ENCODE measurements around the gene MRPL53. TPM values are rescaled to one million over a fixed set of nuclear protein-coding genes. Genes with fewer than 3 reads are reported as not detected.

The MRPL53 gene
- total RNA-seq, 1 experiment from 2014 or later, result 65.4 TPM

GRCh38 chr2:74488643-74489481, 16.4 kb upstream of the MRPL53 start:
- Histone ChIP-seq H4K20me1 (ENCODE audit: insufficient read depth) (no peaks in the 10 kb centered on the region), H2AFZ (ENCODE audit: low read depth, low read length, poor library complexity, severe bottlenecking) (no peak overlapping the region), H3K4me1 (ENCODE audit: control insufficient read depth in 1 of 2, insufficient read depth in 2 of 2, low read length in 2 of 2) (peaks cover 4 to 12% of the 10 kb centered on the region in 2 experiments; a peak in 2 of 4 replicates), H3K4me3 (replicated peaks in 1 of 2; ENCODE audit: low read depth in 1 of 2, low read length in 2 of 2) (no peak overlapping the region), H3K9ac (ENCODE audit: low read length) (no peak overlapping the region), H3K36me3 (ENCODE audit: control insufficient read depth in 1 of 2, insufficient read depth in 2 of 2, low read length in 2 of 2) (peaks cover 8 to 17% of the 10 kb centered on the region in 2 experiments; a peak in 3 of 4 replicates), H3K27ac (ENCODE audit: low read depth, low read length) (no peak overlapping the region), H3K79me2 (ENCODE audit: insufficient read depth, low read length) (peaks cover 3% of the 10 kb centered on the region), H3K9me2 (ENCODE audit: insufficient read depth) (no peaks in the 10 kb centered on the region), H3K4me2 (ENCODE audit: low read length) (no peak overlapping the region), H3K27me3 (ENCODE audit: insufficient read depth, low read length) (no peaks in the 10 kb centered on the region), H3K9me3 (ENCODE audit: control insufficient read depth in 1 of 2, insufficient read depth in 1 of 2, low read depth in 1 of 2, low read length in 2 of 2) (no peaks in the 10 kb centered on the region)
- intact Hi-C loops (cut with micrococcal nuclease), result no loop called here
- no peak for TF ChIP-seq FOSL1 (IDR thresholded peaks at IDR 0.05; ENCODE audit: low read depth)
- no peak for TF ChIP-seq ELF1 (IDR thresholded peaks at IDR 0.05; ENCODE audit: borderline replicate concordance, low read depth)
- TF ChIP-seq CTCF (IDR thresholded peaks at IDR 0.05 in 2 of 3, conservative IDR thresholded peaks at IDR 0.05 in 1 of 3; ENCODE audit: borderline replicate concordance in 1 of 3, insufficient read depth in 1 of 3, low read depth in 2 of 3, low read length in 2 of 3), result no peak
- no peak for TF ChIP-seq ATF3 (IDR thresholded peaks at IDR 0.05)
- TF ChIP-seq SRF (IDR thresholded peaks at IDR 0.05; ENCODE audit: low read depth), result no peak
- TF ChIP-seq EGR1 (IDR thresholded peaks at IDR 0.05; ENCODE audit: low read depth), result no peak
- TF ChIP-seq SP1 (IDR thresholded peaks at IDR 0.05; ENCODE audit: low read depth), result no peak
- RAD21 ChIA-PET (ENCODE audit: low non-redundant PET in 1 of 2, low total read pairs in 2 of 2, uncharacterized antibody in 2 of 2, unreplicated experiment in 2 of 2), result no interaction called here
- no TSS peak for BruUV-seq (replicated peaks)
- ATAC-seq (peak; percentile 55; the same call in 1 of the 2 replicates), DNase-seq (ENCODE audit: low read depth, low spot score) (no peak)
- POLR2A ChIA-PET, result interaction anchor here (1.1 kb wide), 1 partner anchor 41 kb away, joined by 3 read pairs; no protein-coding TSS in a partner anchor
- CTCF ChIA-PET, result no interaction called here
